ENCODE data around the gene MRPL19. TPM values are rescaled to one million over a fixed set of nuclear protein-coding genes. Genes with fewer than 3 reads are reported as not detected.
A peak's percentile ranks its signal among the peaks of the same experiment; 100 is the strongest.
"Not testable (repeated sequence)": the region's sequence is repeated elsewhere in the genome, so short reads cannot be mapped to it uniquely, and the experiment has no call there.

The MRPL19 gene
- total RNA-seq, 2 experiments from 2014 or later = 70.3 to 71.7 TPM

DNA sequence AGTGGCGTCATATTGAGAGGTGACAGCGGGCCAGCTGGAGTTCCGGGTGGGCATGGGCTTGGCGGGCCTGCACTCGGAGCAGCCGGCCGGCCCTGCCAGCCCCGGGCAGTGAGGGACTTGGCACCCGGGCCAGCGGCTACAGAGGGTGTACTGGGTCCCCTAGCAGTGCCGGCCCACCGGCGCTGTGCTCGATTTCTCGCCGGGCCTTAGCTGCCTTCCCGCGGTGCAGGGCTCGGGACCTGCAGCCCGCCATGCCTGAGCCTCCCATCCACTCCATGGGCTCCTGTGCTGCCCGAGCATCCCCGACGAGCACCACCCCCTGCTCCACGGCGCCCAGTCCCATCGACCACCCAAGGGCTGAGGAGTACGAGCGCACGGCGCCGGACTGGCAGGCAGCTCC is 65.0 kb downstream of the MRPL19 start:
- Mint-ChIP-seq H3K27ac (peak overlapping the region; percentile 97), H3K4me1 (ENCODE audit: low read depth) (peaks cover 21% of the 10 kb centered on the region), H3K4me3 (peak overlapping the region; percentile 91)
- CTCF ChIA-PET = interaction anchor here (1.1 kb wide), 1 partner anchor 70 kb away, joined by 4 read pairs; no protein-coding TSS in a partner anchor
- H3K27me3 Mint-ChIP-seq (ENCODE audit: low read depth); H3K9me3 Mint-ChIP-seq; DNase-seq; H3K36me3 Mint-ChIP-seq (ENCODE audit: low read depth): not testable (repeated sequence)
- intact Hi-C loops (cut with micrococcal nuclease) = loop anchor here (2.0 to 5.0 kb wide), 4 partner anchors 35 to 867 kb away; partner anchors contain the start of gene POLE4

DNA sequence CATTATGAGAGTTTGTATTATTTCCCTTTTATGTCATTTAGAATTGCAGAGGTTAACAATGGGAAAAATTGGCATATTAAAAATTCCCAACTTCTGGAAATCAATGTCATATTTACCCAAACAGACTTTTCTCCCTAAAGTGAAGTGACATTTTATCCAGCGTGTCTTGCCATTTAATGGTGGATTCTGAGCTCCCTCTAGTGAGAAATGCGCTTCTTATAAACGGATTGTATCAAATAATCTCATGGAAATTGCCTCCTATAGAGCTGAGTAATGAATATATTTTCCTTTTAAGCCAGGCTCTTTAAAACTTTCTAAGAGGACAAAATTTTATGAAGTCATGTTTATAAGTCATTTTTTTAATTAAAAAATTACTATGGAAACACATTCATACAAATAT is 69.8 kb downstream of the MRPL19 start:
- H3K4me3 Mint-ChIP-seq = no peak overlapping the region
- no peak for DNase-seq
- peaks cover 5% of the 10 kb centered on the region for H3K4me1 Mint-ChIP-seq (ENCODE audit: low read depth)
- CTCF ChIA-PET = interaction anchor here (1.4 kb wide), 1 partner anchor 76 kb away, joined by 7 read pairs; no protein-coding TSS in a partner anchor
- intact Hi-C loops (cut with micrococcal nuclease) = no loop called here
- peaks cover 2% of the 10 kb centered on the region for H3K9me3 Mint-ChIP-seq
- H3K27ac Mint-ChIP-seq = no peak overlapping the region
- peaks cover 6% of the 10 kb centered on the region for H3K36me3 Mint-ChIP-seq (ENCODE audit: low read depth)
- peaks cover 3% of the 10 kb centered on the region for H3K27me3 Mint-ChIP-seq (ENCODE audit: low read depth)

GRCh38 chr2:75719616-75720015 is 73.0 kb downstream of the MRPL19 start:
- Mint-ChIP-seq H3K27ac (no peak overlapping the region), H3K9me3 (peaks cover 2% of the 10 kb centered on the region), H3K27me3 (ENCODE audit: low read depth) (peaks cover 12% of the 10 kb centered on the region), H3K4me1 (ENCODE audit: low read depth) (no peaks in the 10 kb centered on the region), H3K36me3 (ENCODE audit: low read depth) (peaks cover 4% of the 10 kb centered on the region), H3K4me3 (no peak overlapping the region)
- intact Hi-C loops (cut with micrococcal nuclease) = no loop called here
- no peak for DNase-seq
- CTCF ChIA-PET = no interaction called here

- intact Hi-C loops (cut with micrococcal nuclease) = no loop called here
- CTCF ChIA-PET = no interaction called here
- H3K9me3 Mint-ChIP-seq = peaks cover 2% of the 10 kb centered on the region
- no peak overlapping the region for H3K4me3 Mint-ChIP-seq
- H3K27ac Mint-ChIP-seq = no peak overlapping the region
- DNase-seq = no peak
- H3K27me3 Mint-ChIP-seq (ENCODE audit: low read depth) = peaks cover 12% of the 10 kb centered on the region
- H3K36me3 Mint-ChIP-seq (ENCODE audit: low read depth) = peaks cover 4% of the 10 kb centered on the region
- no peaks in the 10 kb centered on the region for H3K4me1 Mint-ChIP-seq (ENCODE audit: low read depth)
These were observed 73.9 kb downstream of the MRPL19 start for GRCh38 chr2:75720525-75720924.

GRCh38 chr2:75722687-75723086 is 76.1 kb downstream of the MRPL19 start:
- no peak overlapping the region for H3K4me3 Mint-ChIP-seq
- H3K9me3 Mint-ChIP-seq = peaks cover 2% of the 10 kb centered on the region
- no peak for DNase-seq
- CTCF ChIA-PET = interaction anchor here (0.6 kb wide), 1 partner anchor 478 kb away, joined by 4 read pairs; no protein-coding TSS in a partner anchor
- peaks cover 16% of the 10 kb centered on the region for H3K27me3 Mint-ChIP-seq (ENCODE audit: low read depth)
- intact Hi-C loops (cut with micrococcal nuclease) = no loop called here
- H3K4me1 Mint-ChIP-seq (ENCODE audit: low read depth) = no peaks in the 10 kb centered on the region
- H3K27ac Mint-ChIP-seq = no peak overlapping the region
- peaks cover 4% of the 10 kb centered on the region for H3K36me3 Mint-ChIP-seq (ENCODE audit: low read depth)

DNA sequence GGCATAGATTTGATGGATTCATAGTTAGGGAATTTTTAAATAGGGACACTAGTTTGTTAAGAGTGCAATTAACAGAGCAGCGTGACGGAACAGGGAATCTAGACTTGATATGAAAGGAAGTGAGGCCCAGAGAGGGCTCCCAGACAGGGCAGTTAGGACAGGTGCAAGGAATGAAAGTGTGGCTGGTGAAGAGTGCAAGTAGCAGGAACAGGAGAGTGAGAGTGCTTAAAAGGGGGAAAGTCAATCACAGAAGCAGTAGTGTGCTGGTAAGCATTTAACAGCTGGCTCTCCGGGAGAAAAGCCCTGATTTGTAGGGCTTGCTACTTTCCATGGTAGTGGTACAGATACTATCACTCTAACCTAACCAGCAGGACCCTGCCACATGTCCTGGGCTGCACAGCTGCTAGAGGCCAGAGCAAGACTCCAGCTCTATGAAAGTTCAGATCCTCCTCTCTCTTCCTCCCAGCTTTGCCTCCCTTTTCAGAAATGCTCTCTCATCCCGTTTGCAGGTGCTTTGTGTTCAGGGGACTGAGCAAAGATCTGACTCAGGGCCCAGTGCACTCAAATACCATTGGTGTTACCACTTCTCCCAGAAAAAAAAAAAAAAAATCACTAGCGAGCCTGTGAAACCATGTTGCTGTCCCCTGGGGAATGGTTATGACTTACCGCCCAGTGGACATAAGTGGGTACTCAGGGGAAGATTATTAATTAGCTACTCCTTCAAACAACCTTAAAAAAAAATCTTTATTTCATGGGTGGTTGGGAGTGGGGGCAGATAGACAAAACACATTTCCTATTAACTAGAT is 82.2 kb downstream of the MRPL19 start:
- intact Hi-C loops (cut with micrococcal nuclease) = no loop called here
- Mint-ChIP-seq H3K4me1 (ENCODE audit: low read depth) (no peaks in the 10 kb centered on the region), H3K9me3 (no peaks in the 10 kb centered on the region), H3K27me3 (ENCODE audit: low read depth) (peaks cover 9% of the 10 kb centered on the region), H3K27ac (no peak overlapping the region), H3K4me3 (no peak overlapping the region), H3K36me3 (ENCODE audit: low read depth) (no peaks in the 10 kb centered on the region)
- DNase-seq = no peak
- CTCF ChIA-PET = no interaction called here

- H3K9me3 Mint-ChIP-seq = no peaks in the 10 kb centered on the region
- DNase-seq = no peak
- no peak overlapping the region for H3K4me3 Mint-ChIP-seq
- CTCF ChIA-PET = interaction anchor here (1.3 kb wide), 1 partner anchor 19 kb away, joined by 3 read pairs; the partner anchor contains the start of gene GCFC2
- H3K27me3 Mint-ChIP-seq (ENCODE audit: low read depth) = peaks cover 9% of the 10 kb centered on the region
- intact Hi-C loops (cut with micrococcal nuclease) = no loop called here
- no peaks in the 10 kb centered on the region for H3K4me1 Mint-ChIP-seq (ENCODE audit: low read depth)
- no peaks in the 10 kb centered on the region for H3K36me3 Mint-ChIP-seq (ENCODE audit: low read depth)
- H3K27ac Mint-ChIP-seq = no peak overlapping the region
These were observed 83.3 kb downstream of the MRPL19 start for GRCh38 chr2:75729861-75730260.

DNA sequence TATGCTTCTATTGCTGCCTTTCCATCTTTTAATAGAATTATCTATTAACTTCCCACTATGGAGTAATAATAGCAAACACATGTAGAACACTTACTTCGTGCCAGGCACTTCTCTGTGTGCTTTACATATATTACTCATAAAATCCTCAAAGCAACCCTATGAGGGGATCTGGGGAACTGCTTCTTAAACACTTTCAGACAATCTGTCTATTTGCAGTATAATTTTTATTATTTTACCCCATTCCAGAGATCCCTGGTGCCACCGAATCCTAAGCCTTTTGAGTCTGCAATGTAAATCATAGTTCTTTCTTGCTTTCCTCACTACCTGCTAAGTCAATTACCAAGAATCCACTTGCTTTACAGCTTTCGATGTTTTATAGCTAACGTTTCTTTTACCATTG is 89.7 kb downstream of the MRPL19 start:
- DNase-seq = no peak
- intact Hi-C loops (cut with micrococcal nuclease) = no loop called here

DNA sequence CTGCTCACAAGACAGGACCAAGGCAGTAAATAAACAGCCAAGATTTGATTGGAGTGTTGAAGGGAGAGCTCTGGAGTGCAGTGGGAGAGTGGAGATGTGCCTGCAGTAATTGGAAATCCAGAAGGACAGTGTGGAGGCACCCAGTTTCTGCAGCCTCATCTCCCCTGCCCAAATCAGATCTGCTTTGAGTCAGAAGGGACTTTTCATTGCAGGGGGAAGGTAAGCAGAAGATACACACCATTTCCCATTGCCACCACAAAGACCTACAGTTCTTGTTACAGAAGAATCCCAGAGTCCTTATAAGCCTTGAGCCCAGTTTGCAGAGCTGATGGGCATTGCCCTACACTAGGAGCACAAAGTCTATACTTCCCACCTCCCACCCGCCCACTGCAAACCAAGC is 91.4 kb downstream of the MRPL19 start:
- no peaks in the 10 kb centered on the region for H3K36me3 Mint-ChIP-seq (ENCODE audit: low read depth)
- no peak overlapping the region for H3K4me3 Mint-ChIP-seq

More for the DNA sequence above, 89.7 kb downstream of the MRPL19 start:
- Mint-ChIP-seq H3K27me3 (ENCODE audit: low read depth) (peaks cover 18% of the 10 kb centered on the region), H3K27ac (no peak overlapping the region), H3K9me3 (no peaks in the 10 kb centered on the region), H3K36me3 (ENCODE audit: low read depth) (no peaks in the 10 kb centered on the region), H3K4me3 (no peak overlapping the region), H3K4me1 (ENCODE audit: low read depth) (no peaks in the 10 kb centered on the region)
- CTCF ChIA-PET = interaction anchor here (0.6 kb wide), 1 partner anchor 11 kb away, joined by 3 read pairs; no protein-coding TSS in a partner anchor

More for the DNA sequence above, 91.4 kb downstream of the MRPL19 start:
- DNase-seq = no peak
- Mint-ChIP-seq H3K4me1 (ENCODE audit: low read depth) (no peaks in the 10 kb centered on the region), H3K9me3 (peaks cover 2% of the 10 kb centered on the region), H3K27me3 (ENCODE audit: low read depth) (peaks cover 15% of the 10 kb centered on the region), H3K27ac (no peak overlapping the region)
- CTCF ChIA-PET = interaction anchor here (0.6 kb wide), 1 partner anchor 257 kb away, joined by 3 read pairs; no protein-coding TSS in a partner anchor
- intact Hi-C loops (cut with micrococcal nuclease) = no loop called here

Other genes with a start within 250 kb of the MRPL19 start
- not detected for gene EVA1A, start 85.8 kb upstream of the MRPL19 start, total RNA-seq
- 10 to 100 TPM; 30.5 to 36.4 TPM for gene GCFC2, start 64.1 kb downstream of the MRPL19 start, total RNA-seq